GM11168 (cell line): ENCODE results near the gene TBC1D22A.
"Not testable (repeated sequence)": the region's sequence is repeated elsewhere in the genome, so short reads cannot be mapped to it uniquely, and the experiment has no call there.

Experiments
- in situ Hi-C: fragments of 300-500 bp; cut with MboI; formaldehyde crosslinking; loops from one replicate; pipeline ENCODE4 v1.12.0; 2022; ENCODE audit warnings: low sequenced_read_pairs; ENCODE audit not compliant: unreplicated experiment

The TBC1D22A gene

DNA sequence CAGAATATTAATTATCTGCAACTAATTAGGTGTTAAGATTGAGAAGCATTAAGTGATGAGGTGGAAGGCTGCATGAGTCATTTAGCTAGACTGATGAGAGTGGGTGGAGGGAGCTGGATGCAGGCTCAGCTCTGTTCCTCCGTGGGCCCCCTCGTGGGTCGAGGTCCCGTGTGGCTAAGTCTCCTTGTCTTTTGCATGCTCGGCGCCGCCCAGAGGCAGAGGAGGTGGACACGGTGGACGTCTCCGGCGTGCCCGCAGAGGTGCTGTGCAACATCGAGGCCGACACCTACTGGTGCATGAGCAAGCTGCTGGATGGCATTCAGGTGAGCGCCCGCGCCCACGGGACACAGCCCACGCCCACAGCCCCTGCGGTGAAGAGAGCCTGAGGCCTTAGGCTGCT lies 211.6 kb downstream of the TBC1D22A start:
- in situ Hi-C loops: no loop called here

DNA sequence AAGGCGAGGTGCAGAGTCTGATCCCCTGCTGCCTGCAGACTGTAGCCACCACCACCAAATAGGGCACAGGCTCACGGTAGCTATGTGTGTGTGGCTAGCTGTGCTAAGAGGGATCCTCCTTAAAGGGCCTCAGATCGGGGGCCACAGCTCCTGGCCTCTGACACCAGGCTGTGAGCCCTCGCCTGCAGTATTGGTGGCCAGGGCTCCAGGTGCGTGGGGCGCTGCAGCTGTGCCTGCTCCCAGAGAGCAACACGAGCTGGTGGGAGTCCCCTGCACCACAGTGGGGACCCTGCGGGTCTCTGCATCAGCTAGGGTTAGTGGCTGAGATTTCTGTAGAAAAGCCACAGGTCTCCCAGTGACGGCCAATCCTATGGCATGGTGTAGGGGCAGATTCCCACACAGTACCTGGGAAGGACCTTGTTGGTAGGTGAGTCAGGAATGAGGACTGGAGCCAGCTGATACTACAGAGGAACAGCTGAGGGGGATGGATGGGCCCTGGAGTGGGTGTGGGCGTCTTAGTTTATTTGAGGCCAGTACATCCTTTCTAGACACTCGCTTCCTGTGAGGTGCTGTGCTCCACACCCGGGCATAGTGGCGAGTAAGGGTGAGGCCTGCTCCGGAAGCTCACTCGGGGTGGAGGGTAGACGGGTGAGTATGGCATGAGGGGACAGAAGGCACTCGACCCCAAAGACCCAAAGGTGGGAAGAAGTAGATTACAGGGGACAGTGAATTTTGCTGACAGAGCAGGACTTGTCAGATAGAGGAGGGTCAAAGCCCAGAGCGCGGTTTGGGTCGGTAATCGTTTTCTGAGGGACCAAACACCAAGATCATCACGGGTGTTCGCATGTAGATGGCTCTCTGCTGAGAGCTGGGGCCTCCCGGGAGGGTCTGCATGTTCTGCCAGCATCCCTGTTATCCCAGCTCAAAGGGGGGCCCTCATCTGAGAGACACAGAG lies 212.5 kb downstream of the TBC1D22A start:
- in situ Hi-C loops: no loop called here

DNA sequence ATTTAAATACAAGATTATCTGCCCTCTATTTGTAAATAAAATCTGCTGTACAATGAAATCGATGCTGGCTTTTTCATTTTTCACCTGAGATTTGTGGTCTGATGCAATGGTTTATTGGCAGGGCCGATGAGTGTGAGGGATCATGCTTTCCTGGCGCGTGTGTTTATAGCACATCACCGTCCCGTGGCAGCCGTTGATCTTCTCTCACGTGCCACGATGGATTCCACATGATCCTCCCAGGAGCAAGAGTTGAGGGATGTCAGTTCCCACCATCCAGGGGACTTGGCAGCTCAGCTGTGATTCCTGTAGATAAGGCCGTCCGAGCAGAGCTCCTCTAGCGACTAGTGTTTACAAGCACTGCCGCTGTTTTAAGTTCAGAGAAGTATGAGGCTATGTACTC lies 213.7 kb downstream of the TBC1D22A start:
- in situ Hi-C loops: no loop called here

- in situ Hi-C loops: no loop called here
Measured at GRCh38 chr22:46976598-46976997, 214.1 kb downstream of the TBC1D22A start.

- in situ Hi-C loops: no loop called here
Measured at GRCh38 chr22:46977656-46978343, 215.3 kb downstream of the TBC1D22A start.

GRCh38 chr22:46978668-46979067 lies 216.2 kb downstream of the TBC1D22A start:
- in situ Hi-C loops: not testable (repeated sequence)

DNA sequence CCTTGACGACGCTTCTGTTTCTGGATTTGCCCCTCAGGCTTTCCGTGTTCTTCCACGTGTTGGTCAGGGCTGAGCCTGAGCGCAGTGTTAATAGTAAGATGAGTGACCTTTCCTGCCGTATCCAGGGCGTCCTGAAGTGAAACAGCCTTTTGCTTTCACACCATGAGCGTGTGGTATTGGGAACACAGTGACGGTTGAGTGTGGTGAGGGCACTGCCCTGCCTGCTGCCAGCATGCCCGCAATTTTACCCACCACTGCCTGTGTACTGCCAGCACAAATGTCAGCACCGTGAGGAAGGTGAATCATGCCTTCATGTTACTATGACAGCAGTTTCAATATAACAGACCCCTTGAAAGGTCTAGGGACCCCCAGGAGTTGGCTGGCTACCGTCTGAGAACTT lies 217.1 kb downstream of the TBC1D22A start:
- in situ Hi-C loops: no loop called here

GRCh38 chr22:46980392-46980791 lies 217.9 kb downstream of the TBC1D22A start:
- in situ Hi-C loops: no loop called here

GRCh38 chr22:46982635-46983034 lies 220.2 kb downstream of the TBC1D22A start:
- in situ Hi-C loops: no loop called here

DNA sequence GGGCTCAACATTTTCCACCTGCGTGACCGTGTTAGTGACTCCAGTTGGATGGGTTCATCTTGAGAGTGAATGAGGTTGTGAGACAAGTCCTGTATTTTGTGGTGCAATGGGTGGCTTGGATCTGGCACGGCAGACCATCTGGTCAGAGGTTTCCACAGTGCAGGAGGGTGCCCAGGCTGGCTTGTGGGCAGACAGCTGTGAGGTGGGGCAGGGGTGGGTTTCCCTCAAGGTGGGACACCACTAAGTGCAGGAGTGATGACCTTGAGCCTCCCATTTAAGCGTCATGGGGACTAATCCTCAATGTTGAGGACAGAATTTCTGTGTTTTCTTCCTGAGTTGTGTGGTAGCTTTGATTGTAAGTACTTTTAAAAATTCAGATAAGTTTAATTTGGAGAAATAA lies 220.6 kb downstream of the TBC1D22A start:
- in situ Hi-C loops: no loop called here

GRCh38 chr22:46984751-46985506 lies 222.5 kb downstream of the TBC1D22A start:
- in situ Hi-C loops: no loop called here

GRCh38 chr22:46985507-46985882 lies 223.0 kb downstream of the TBC1D22A start:
- in situ Hi-C loops: no loop called here

GRCh38 chr22:46986788-46987187 lies 224.3 kb downstream of the TBC1D22A start:
- in situ Hi-C loops: no loop called here

DNA sequence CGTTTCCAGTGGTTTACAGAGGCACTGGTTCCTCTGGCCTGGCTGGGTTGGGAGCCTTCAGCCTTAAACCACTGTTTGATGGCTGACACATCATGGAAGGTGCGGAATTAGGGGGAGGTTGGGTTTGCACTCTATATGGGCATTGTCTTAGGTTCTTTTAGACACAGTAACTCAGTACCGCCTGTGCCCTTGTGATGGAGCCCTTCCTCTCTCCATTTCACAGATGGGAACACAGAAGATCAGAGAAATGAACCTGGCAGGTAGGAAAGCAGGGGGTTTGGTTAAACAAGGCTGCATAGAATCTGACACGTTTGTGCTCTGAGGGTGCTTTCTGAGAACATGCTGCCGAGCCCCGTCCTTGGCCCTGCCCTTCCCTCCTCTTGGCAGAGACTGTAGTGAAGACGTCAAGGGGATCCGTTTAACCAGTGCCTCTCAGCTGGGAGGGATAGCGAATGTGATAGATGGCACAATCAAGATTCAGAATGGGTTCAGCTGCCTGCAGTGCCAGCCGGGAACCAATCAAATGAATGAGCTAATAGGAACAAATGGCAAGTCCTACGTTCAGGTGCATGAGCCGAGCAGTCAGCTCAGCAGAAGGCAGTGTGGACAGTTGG lies 228.6 kb downstream of the TBC1D22A start:
- in situ Hi-C loops: no loop called here

DNA sequence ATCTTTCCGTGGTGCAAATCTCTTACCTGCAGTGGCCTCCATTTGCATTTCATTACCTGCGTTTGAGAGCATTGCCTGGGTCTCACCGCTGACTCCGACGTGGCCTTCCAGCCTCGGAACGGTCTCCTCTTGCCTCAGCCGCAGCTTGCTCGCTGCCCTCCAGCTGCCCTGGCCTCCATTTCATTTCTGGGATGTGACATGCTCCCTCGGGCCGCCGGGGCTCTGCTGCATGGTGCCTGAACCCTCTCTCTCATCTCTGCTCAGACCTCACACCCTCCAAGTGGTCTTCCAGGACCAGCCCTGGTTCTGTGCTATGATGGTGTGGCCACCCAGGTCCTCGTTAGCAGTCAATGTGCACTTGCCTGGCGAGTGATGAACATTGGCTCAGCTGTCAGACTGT lies 229.2 kb downstream of the TBC1D22A start:
- in situ Hi-C loops: no loop called here

- in situ Hi-C loops: no loop called here
Measured at GRCh38 chr22:46992121-46992731, 229.8 kb downstream of the TBC1D22A start.

GRCh38 chr22:46993633-46994032 lies 231.2 kb downstream of the TBC1D22A start:
- in situ Hi-C loops: no loop called here

GRCh38 chr22:46994265-46994664 lies 231.8 kb downstream of the TBC1D22A start:
- in situ Hi-C loops: no loop called here

GRCh38 chr22:46994983-46995382 lies 232.5 kb downstream of the TBC1D22A start:
- in situ Hi-C loops: no loop called here
